Fibroblast of mammary gland (primary cell): ENCODE data around the gene AS3MT.

ENCODE experiments used
- DNase-seq: peaks from one replicate; pipeline ENCODE4 v3.0.0-alpha.2; 2010; ENCODE audit warnings: low read depth
- H3K4me3 ChIP-seq: 2 replicates; pipeline ENCODE4 v1.5.1; 2011; ENCODE audit warnings: low read depth, mild to moderate bottlenecking, low read length, moderate library complexity; ENCODE audit not compliant: control insufficient read depth
- CTCF ChIP-seq: conservative IDR thresholded peaks from 2 replicates; pipeline ENCODE4 v1.5.1; 2011; ENCODE audit warnings: low read depth, low read length, inconsistent platforms; ENCODE audit not compliant: control insufficient read depth, insufficient read depth

Gene AS3MT

GRCh38 chr10:102948176-102948575, 78.9 kb downstream of the AS3MT start:
- no peak overlapping the region for H3K4me3 ChIP-seq
- no peak for TF ChIP-seq CTCF
- DNase-seq, result no peak

- no peak for DNase-seq
Measured at GRCh38 chr10:102948786-102949185, 79.5 kb downstream of the AS3MT start.

DNA sequence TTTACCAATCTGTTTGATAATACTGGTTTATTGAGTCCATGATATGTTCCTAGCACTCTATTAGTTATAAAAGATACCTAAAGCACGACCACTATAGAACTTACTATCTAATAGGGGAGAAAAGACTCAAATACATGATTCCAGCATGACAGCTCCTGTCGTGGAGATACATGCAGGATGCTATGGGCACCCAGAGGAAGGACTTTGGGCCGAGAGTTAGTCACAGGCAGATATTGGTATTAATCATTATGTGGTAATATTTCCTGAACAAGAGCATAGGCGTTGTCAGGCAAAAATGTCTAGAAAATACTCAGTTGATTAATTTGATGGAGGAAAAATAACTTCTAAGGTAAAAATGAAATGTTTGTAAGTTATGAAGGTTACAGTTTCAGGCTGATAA, 80.6 kb downstream of the AS3MT start:
- no peak overlapping the region for H3K4me3 ChIP-seq
- DNase-seq, result no peak
- no peak for TF ChIP-seq CTCF

More at GRCh38 chr10:102948786-102949185, 79.5 kb downstream of the AS3MT start:
- H3K4me3 ChIP-seq, result no peak overlapping the region
- no peak for TF ChIP-seq CTCF

DNA sequence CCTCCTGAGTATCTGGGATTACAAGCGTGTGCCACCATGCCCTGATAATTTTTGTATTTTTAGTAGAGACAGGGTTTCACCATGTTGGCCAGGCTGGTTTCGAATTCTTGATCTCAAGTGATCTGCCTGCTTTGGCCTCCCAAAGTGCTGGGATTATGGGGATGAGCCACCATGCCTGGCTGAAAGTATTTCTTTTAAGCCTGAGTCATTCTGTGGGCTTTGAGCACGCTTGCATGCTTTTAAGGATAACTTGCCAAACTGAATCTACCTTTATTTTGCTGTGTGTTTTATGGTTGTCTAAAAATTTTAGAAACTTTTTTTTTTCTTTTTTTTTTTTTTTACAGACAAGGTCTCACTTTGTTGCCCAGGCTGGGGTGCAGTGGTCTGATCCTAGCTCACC, 82.0 kb downstream of the AS3MT start:
- DNase-seq, result peak; percentile 4
- TF ChIP-seq CTCF, result no peak
- no peak overlapping the region for H3K4me3 ChIP-seq
